Keratinocyte (primary cell): ENCODE data around the gene NCAPH2.

Source experiments
- CTCF ChIP-seq, 3 experiments: IDR thresholded peaks in 1 of 3; conservative IDR thresholded peaks in 1 of 3; optimal IDR thresholded peaks in 1 of 3; 2 replicates in 2 of 3; 3 replicates in 1 of 3; pipeline versions ENCODE3 to v1.5.1; 2011; ENCODE audit warnings: low read length in 3 of 3, mild to moderate bottlenecking in 3 of 3, moderate library complexity in 2 of 3, control low read depth in 1 of 3, inconsistent platforms in 1 of 3; ENCODE audit not compliant: insufficient read depth in 2 of 3; ENCODE audit errors: extremely low read depth in 1 of 3
- EZH2 ChIP-seq: IDR thresholded peaks from one replicate; pipeline ENCODE4 v1.6.1; 2012; ENCODE audit warnings: inconsistent platforms, mild to moderate bottlenecking, low read length, moderate library complexity

DNA sequence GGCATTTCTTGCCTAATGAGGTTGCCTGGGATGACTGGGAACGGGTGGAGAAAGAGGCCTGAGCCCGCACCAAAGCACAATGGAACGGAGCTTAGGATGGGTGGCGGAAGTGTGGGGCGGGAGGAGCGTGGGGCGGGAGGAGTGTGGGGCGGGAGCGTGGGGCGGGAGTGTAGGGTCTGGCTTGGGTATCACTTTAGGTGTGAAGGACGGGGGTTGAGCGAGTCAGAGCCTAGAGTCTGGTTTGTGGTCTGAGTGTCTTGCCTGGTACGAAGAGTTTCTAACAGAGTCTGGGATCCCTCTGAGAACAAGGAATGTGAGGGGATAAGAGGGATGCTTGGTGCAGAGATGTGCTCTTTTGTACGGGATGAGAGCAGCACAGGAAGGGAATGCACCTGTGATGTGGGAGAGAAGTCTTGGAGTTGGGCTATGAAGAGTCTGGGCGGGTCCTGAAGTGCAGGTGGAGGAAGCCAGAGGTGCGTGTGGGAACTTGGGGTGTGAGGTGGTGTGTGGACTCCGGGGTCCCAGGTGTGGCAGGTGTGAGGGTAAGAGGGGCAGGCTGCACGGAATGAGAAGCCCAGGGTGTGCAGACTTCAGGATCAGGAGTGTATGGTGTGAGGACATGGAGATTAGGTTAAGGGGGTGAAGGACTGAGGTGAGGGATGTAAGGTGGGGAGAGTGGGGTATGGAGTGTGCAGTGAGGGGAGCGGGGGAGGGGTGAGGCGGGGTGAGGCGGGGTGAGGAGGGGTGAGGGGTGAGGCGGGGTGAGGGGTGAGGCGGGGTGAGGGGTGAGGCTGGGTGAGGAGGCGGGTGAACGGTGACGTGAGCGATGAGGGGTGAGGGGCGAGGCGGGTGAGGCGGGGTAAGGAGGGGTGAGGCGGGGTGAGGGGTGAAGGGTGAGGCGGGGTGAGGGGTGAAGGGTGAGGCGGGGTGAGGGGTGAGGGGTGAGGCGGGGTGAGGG, 53.7 kb downstream of the NCAPH2 start:
- TF ChIP-seq CTCF (optimal IDR thresholded peaks at IDR 0.05 in 1 of 3, IDR thresholded peaks at IDR 0.05 in 1 of 3, conservative IDR thresholded peaks at IDR 0.05 in 1 of 3; ENCODE audit: extremely low read depth in 1 of 3, insufficient read depth in 2 of 3, low read length in 3 of 3) (no peak), EZH2 (no peak)
